Measurements from ENCODE around the gene SPOCK2. TPM values are rescaled to one million over a fixed set of nuclear protein-coding genes. Genes with fewer than 3 reads are reported as not detected.

The SPOCK2 gene
- polyA plus RNA-seq, 1 donor (not counting 4 experiments of a cell fraction or from before 2014, with no cell fraction given) = 0.14 TPM

GRCh38 chr10:72077275-72077990, 10.9 kb downstream of the SPOCK2 start:
- dilution Hi-C loops (cut with MboI; ENCODE audit: extremely low pct_ligation_motif_present, low sequenced_read_pairs) = no loop called here
- no peak overlapping the region for H3K9ac ChIP-seq (ENCODE audit: control insufficient read depth, extremely low read depth, insufficient read depth, low read length)
- FAIRE-seq = no peak
- H3K4me2 ChIP-seq (ENCODE audit: control insufficient read depth, extremely low read depth, insufficient read depth, low read depth, low read length) = no peak overlapping the region
- no peak overlapping the region for H2AFZ ChIP-seq (ENCODE audit: control insufficient read depth, low read length)
- H3K9me1 ChIP-seq (ENCODE audit: control insufficient read depth, extremely low read depth, insufficient read depth, low read length) = no peaks in the 10 kb centered on the region
- DNase-seq (ENCODE audit: low read depth, low spot score) = no peak
- H3K79me2 ChIP-seq (ENCODE audit: control insufficient read depth, insufficient read depth, low read length) = no peaks in the 10 kb centered on the region
- peaks cover 5% of the 10 kb centered on the region for H3K27me3 ChIP-seq (ENCODE audit: control insufficient read depth, extremely low read depth, insufficient read depth, low read length)
- H3K36me3 ChIP-seq (ENCODE audit: control insufficient read depth in 2 of 2, extremely low read depth in 1 of 2, insufficient read depth in 2 of 2, low read length in 2 of 2) = no peaks in the 10 kb centered on the region
- H3K4me1 ChIP-seq (ENCODE audit: control insufficient read depth, extremely low read depth, insufficient read depth, low read length) = peaks cover 5% of the 10 kb centered on the region
- H3K9me3 ChIP-seq (ENCODE audit: control insufficient read depth, low read depth, low read length) = no peaks in the 10 kb centered on the region
- no peak overlapping the region for H3K4me3 ChIP-seq (ENCODE audit: control insufficient read depth in 2 of 3, extremely low read depth in 1 of 3, insufficient read depth in 2 of 3, low read depth in 1 of 3, low read length in 3 of 3)
- TF ChIP-seq CTCF (optimal IDR thresholded peaks at IDR 0.05 in 1 of 3, IDR thresholded peaks at IDR 0.05 in 1 of 3, conservative IDR thresholded peaks at IDR 0.05 in 1 of 3; ENCODE audit: extremely low read depth in 1 of 3, insufficient read depth in 2 of 3, low read length in 3 of 3) = no peak
- TF ChIP-seq EZH2 (IDR thresholded peaks at IDR 0.05; ENCODE audit: low read length) = no peak
- H4K20me1 ChIP-seq (ENCODE audit: control insufficient read depth, extremely low read depth, insufficient read depth, low read length) = no peaks in the 10 kb centered on the region
- H3K27ac ChIP-seq (ENCODE audit: control insufficient read depth, insufficient read depth, low read length) = no peak overlapping the region

- Histone ChIP-seq H3K27me3 (ENCODE audit: control insufficient read depth, extremely low read depth, insufficient read depth, low read length) (peaks cover 5% of the 10 kb centered on the region), H3K4me3 (ENCODE audit: control insufficient read depth in 2 of 3, extremely low read depth in 1 of 3, insufficient read depth in 2 of 3, low read depth in 1 of 3, low read length in 3 of 3) (no peak overlapping the region), H3K36me3 (ENCODE audit: control insufficient read depth in 2 of 2, extremely low read depth in 1 of 2, insufficient read depth in 2 of 2, low read length in 2 of 2) (no peaks in the 10 kb centered on the region), H3K79me2 (ENCODE audit: control insufficient read depth, insufficient read depth, low read length) (no peaks in the 10 kb centered on the region), H3K9ac (ENCODE audit: control insufficient read depth, extremely low read depth, insufficient read depth, low read length) (no peak overlapping the region), H3K4me1 (ENCODE audit: control insufficient read depth, extremely low read depth, insufficient read depth, low read length) (peaks cover 1% of the 10 kb centered on the region), H4K20me1 (ENCODE audit: control insufficient read depth, extremely low read depth, insufficient read depth, low read length) (no peaks in the 10 kb centered on the region), H3K27ac (ENCODE audit: control insufficient read depth, insufficient read depth, low read length) (no peak overlapping the region), H3K9me3 (ENCODE audit: control insufficient read depth, low read depth, low read length) (no peaks in the 10 kb centered on the region), H3K9me1 (ENCODE audit: control insufficient read depth, extremely low read depth, insufficient read depth, low read length) (no peaks in the 10 kb centered on the region), H3K4me2 (ENCODE audit: control insufficient read depth, extremely low read depth, insufficient read depth, low read depth, low read length) (no peak overlapping the region), H2AFZ (ENCODE audit: control insufficient read depth, low read length) (no peak overlapping the region)
- dilution Hi-C loops (cut with MboI; ENCODE audit: extremely low pct_ligation_motif_present, low sequenced_read_pairs) = no loop called here
- DNase-seq (ENCODE audit: low read depth, low spot score) = no peak
- no peak for TF ChIP-seq EZH2 (IDR thresholded peaks at IDR 0.05; ENCODE audit: low read length)
- no peak for TF ChIP-seq CTCF (optimal IDR thresholded peaks at IDR 0.05 in 1 of 3, IDR thresholded peaks at IDR 0.05 in 1 of 3, conservative IDR thresholded peaks at IDR 0.05 in 1 of 3; ENCODE audit: extremely low read depth in 1 of 3, insufficient read depth in 2 of 3, low read length in 3 of 3)
- FAIRE-seq = no peak
These were observed 11.6 kb downstream of the SPOCK2 start for GRCh38 chr10:72076756-72077155.
